Endothelial cell of umbilical vein (primary cell): ENCODE measurements around the gene CCDC146. TPM values are rescaled to one million over a fixed set of nuclear protein-coding genes. Genes with fewer than 3 reads are reported as not detected.
A peak's percentile ranks its signal among the peaks of the same experiment; 100 is the strongest.
"Not testable (repeated sequence)": the region's sequence is repeated elsewhere in the genome, so short reads cannot be mapped to it uniquely, and the experiment has no call there.

Experiments used
- BruUV-seq: library from RNA; stranded (reverse); fragments of 400-500 nt; replicated peaks from 2 replicates; lab custom pipeline; 2021; lab: Mats Ljungman, UMichigan
- CTCF ChIA-PET: fragments of 300-600, 350-600 bp; sonication (Branson Sonifier 250); formaldehyde crosslinking; loops from one replicate; lab custom pipeline; 2021; ENCODE audit warnings: antibody characterized with exemption, inconsistent platforms; lab: Charles Lee
- POLR2A ChIA-PET: fragments of 300-600, 350-600 bp; sonication (Branson Sonifier 250); formaldehyde crosslinking; loops from one replicate; lab custom pipeline; 2021; ENCODE audit warnings: antibody characterized with exemption, inconsistent platforms; lab: Charles Lee
- DNase-seq: peaks from one replicate; pipeline ENCODE4 v3.0.0-alpha.2; 2011; ENCODE audit warnings: low read depth, low spot score
- FAIRE-seq: peaks from 2 replicates; lab custom pipeline; 2011; peaks lifted over from hg19 to GRCh38; lab: Jason Lieb, UNC
- H2AFZ ChIP-seq: 2 replicates; pipeline ENCODE4 v1.6.0; 2012; ENCODE audit warnings: low read depth, low read length, control low read depth, inconsistent platforms
- H3K27ac ChIP-seq: 2 replicates; pipeline ENCODE4 v1.5.1; 2011; ENCODE audit warnings: low read depth, mild to moderate bottlenecking, control low read depth, low read length, moderate library complexity; ENCODE audit not compliant: insufficient read depth
- H3K27me3 ChIP-seq, 2 experiments: 2 replicates each; pipeline versions ENCODE4 v1.6.0 to v1.6.1; 2011; ENCODE audit warnings: low read length in 2 of 2, mixed read lengths in 1 of 2; ENCODE audit not compliant: control insufficient read depth in 2 of 2, insufficient read depth in 2 of 2
- H3K36me3 ChIP-seq, 2 experiments: 2 replicates in 1 of 2; 3 replicates in 1 of 2; pipeline ENCODE4 v1.5.1; 2011; ENCODE audit warnings: low read length in 2 of 2, mild to moderate bottlenecking in 1 of 2, moderate library complexity in 1 of 2; ENCODE audit not compliant: control insufficient read depth in 2 of 2, insufficient read depth in 2 of 2; ENCODE audit errors: extremely low read depth in 1 of 2
- H3K4me1 ChIP-seq: 3 replicates; pipeline ENCODE4 v1.5.1; 2011; ENCODE audit warnings: mild to moderate bottlenecking, low read length; ENCODE audit not compliant: control insufficient read depth, insufficient read depth; ENCODE audit errors: extremely low read depth
- H3K4me2 ChIP-seq: 2 replicates; pipeline ENCODE4 v1.6.1; 2011; ENCODE audit warnings: low read length, control low read depth, mixed read lengths; ENCODE audit not compliant: insufficient read depth
- H3K4me3 ChIP-seq, 3 experiments: fragments of 200-600 bp in 1 of 3; sonication (generic), shearing (Covaris generic) in 1 of 3; replicated peaks in 1 of 3; 2 replicates each; pipeline ENCODE4 v1.5.1; 2011 to 2016; ENCODE audit warnings: control low read depth in 3 of 3, low read length in 3 of 3, mild to moderate bottlenecking in 2 of 3, inconsistent platforms in 1 of 3, low read depth in 1 of 3, moderate library complexity in 1 of 3; ENCODE audit not compliant: insufficient read depth in 1 of 3
- H3K79me2 ChIP-seq: 2 replicates; pipeline ENCODE4 v1.6.0; 2012; ENCODE audit warnings: low read length, inconsistent platforms; ENCODE audit not compliant: control insufficient read depth, insufficient read depth
- H3K9ac ChIP-seq: replicated peaks from 2 replicates; pipeline ENCODE3; 2011; ENCODE audit warnings: low read length, control low read depth; ENCODE audit not compliant: insufficient read depth; ENCODE audit errors: extremely low read depth
- H3K9me1 ChIP-seq: replicated peaks from 3 replicates; pipeline ENCODE4 v1.6.0; 2011; ENCODE audit warnings: mild to moderate bottlenecking, low read length; ENCODE audit not compliant: control insufficient read depth, insufficient read depth; ENCODE audit errors: extremely low read depth
- H3K9me3 ChIP-seq: replicated peaks from 2 replicates; pipeline ENCODE4 v1.5.1; 2012; ENCODE audit warnings: low read length, inconsistent platforms; ENCODE audit not compliant: control insufficient read depth, insufficient read depth
- H4K20me1 ChIP-seq: replicated peaks from 2 replicates; pipeline ENCODE3; 2011; ENCODE audit warnings: mild to moderate bottlenecking, low read length; ENCODE audit not compliant: control insufficient read depth, insufficient read depth; ENCODE audit errors: extremely low read depth
- CTCF ChIP-seq, 2 donors: IDR thresholded peaks; 1 replicate in 1 of 2; 2 replicates in 1 of 2; pipeline ENCODE4 v1.5.1; 2011; ENCODE audit warnings: low read length in 2 of 2, mild to moderate bottlenecking in 2 of 2, moderate library complexity in 2 of 2, control low read depth in 1 of 2, inconsistent platforms in 1 of 2, low read depth in 1 of 2; ENCODE audit not compliant: insufficient read depth in 1 of 2; ENCODE audit errors: extremely low read depth in 1 of 2
- MAX ChIP-seq: IDR thresholded peaks from 2 replicates; pipeline ENCODE4 v1.6.1; 2011; ENCODE audit not compliant: insufficient read depth, insufficient read length
- MYC ChIP-seq: IDR thresholded peaks from one replicate; pipeline ENCODE4 v1.6.1; 2011; ENCODE audit warnings: mild to moderate bottlenecking, low read depth, low read length
- POLR2AphosphoS5 ChIP-seq: IDR thresholded peaks from 2 replicates; pipeline ENCODE4 v1.6.1; 2012; ENCODE audit warnings: low read depth, mild to moderate bottlenecking, control low read depth, low read length, moderate library complexity; ENCODE audit not compliant: insufficient read depth
- dilution Hi-C: fragments of 300-500 bp; cut with MboI; formaldehyde crosslinking; loops from one replicate; pipeline ENCODE4 v1.15.0; 2019; ENCODE audit warnings: low sequenced_read_pairs; ENCODE audit not compliant: extremely low pct_ligation_motif_present
- intact Hi-C: fragments of 100-400 bp; cut with micrococcal nuclease; formaldehyde crosslinking; loops from one replicate; pipeline ENCODE4 v1.10.0; 2022
- polyA plus RNA-seq, 4 experiments: library from polyadenylated mRNA; depleted of rRNA in 3 of 4; stranded (reverse) in 3 of 4; unstranded in 1 of 4; fragments of >200 nt; gene quantifications; 2 replicates each; pipeline versions ENCODE4 v1.2.1 to v1.2.3, GENCODE V29; 2011 to 2012; ENCODE audit warnings: missing spikeins in 1 of 4
- total RNA-seq: library from RNA; stranded (reverse); gene quantifications from 2 replicates; pipeline ENCODE4 v1.2.3, GENCODE V29; 2021

The CCDC146 gene
- total and polyA plus RNA-seq, 2 donors (not counting 3 experiments of a cell fraction or from before 2014, with no cell fraction given) = 0.65 to 2.2 TPM

GRCh38 chr7:77331938-77332695 lies 209.7 kb downstream of the CCDC146 start:
- no peak overlapping the region for H3K4me2 ChIP-seq
- no peak overlapping the region for H3K27ac ChIP-seq
- H3K9me1 ChIP-seq = no peaks in the 10 kb centered on the region
- H4K20me1 ChIP-seq = no peaks in the 10 kb centered on the region
- DNase-seq (peak; percentile 93), FAIRE-seq (peak; percentile 94)
- ChIA-PET POLR2A (interaction anchor here (0.7 to 1.5 kb wide), 3 partner anchors 82 to 210 kb away, joined by 3 to 6 read pairs (median 6); partner anchors contain the start of gene CCDC146), CTCF (interaction anchor here (0.5 to 2.8 kb wide), 37 partner anchors 11 to 427 kb away, joined by 3 to 103 read pairs (median 4); partner anchors contain the start of gene CCDC146)
- no peak overlapping the region for H3K9ac ChIP-seq
- TF ChIP-seq POLR2AphosphoS5 = no peak
- TF ChIP-seq MYC = no peak
- TF ChIP-seq CTCF (IDR thresholded peaks at IDR 0.05; ENCODE audit: extremely low read depth in 1 of 2, insufficient read depth in 1 of 2, low read depth in 1 of 2, low read length in 2 of 2) = peak; percentile 54 to 56
- no peak for TF ChIP-seq MAX
- no peak overlapping the region for H3K4me3 ChIP-seq
- peaks cover 47% of the 10 kb centered on the region for H3K4me1 ChIP-seq
- dilution Hi-C loops (no loop called here), intact Hi-C loops (loop anchor here (1.0 to 5.0 kb wide), 4 partner anchors 43 to 815 kb away; no protein-coding TSS in a partner anchor)
- no peaks in the 10 kb centered on the region for H3K36me3 ChIP-seq
- no peaks in the 10 kb centered on the region for H3K27me3 ChIP-seq
- H3K9me3 ChIP-seq = no peaks in the 10 kb centered on the region
- BruUV-seq = no TSS peak
- H3K79me2 ChIP-seq = no peaks in the 10 kb centered on the region
- no peak overlapping the region for H2AFZ ChIP-seq

- peaks cover 36% of the 10 kb centered on the region for H3K4me1 ChIP-seq
- BruUV-seq, dilution Hi-C loops, H3K9ac ChIP-seq, H4K20me1 ChIP-seq, H3K27me3 ChIP-seq, H3K4me3 ChIP-seq, H2AFZ ChIP-seq, H3K4me2 ChIP-seq, H3K9me3 ChIP-seq, H3K79me2 ChIP-seq, DNase-seq, H3K9me1 ChIP-seq, POLR2A ChIA-PET, FAIRE-seq, H3K27ac ChIP-seq, H3K36me3 ChIP-seq: not testable (repeated sequence)
- CTCF ChIA-PET = interaction anchor here (1.0 kb wide), 1 partner anchor 87 kb away, joined by 3 read pairs; no protein-coding TSS in a partner anchor
- intact Hi-C loops = loop anchor here (5.0 kb wide), 1 partner anchor 817 kb away; no protein-coding TSS in a partner anchor
Observed at GRCh38 chr7:77334039-77334438, 211.6 kb downstream of the CCDC146 start.
